ENCODE measurements around the gene MLIP.

- no peak for TF ChIP-seq POLR2A (IDR thresholded peaks at IDR 0.05)
- no peak for TF ChIP-seq CTCF (IDR thresholded peaks at IDR 0.05)
Measured at GRCh38 chr6:54273214-54273820, 162.1 kb downstream of the MLIP start.
